ENCODE results near the gene CLDN4. TPM values are rescaled to one million over a fixed set of nuclear protein-coding genes. Genes with fewer than 3 reads are reported as not detected.
A peak's percentile ranks its signal among the peaks of the same experiment; 100 is the strongest.

Gene CLDN4
- polyA plus RNA-seq, 1 of the 3 experiments (the other 2 are of a cell fraction): 5.9 TPM

DNA sequence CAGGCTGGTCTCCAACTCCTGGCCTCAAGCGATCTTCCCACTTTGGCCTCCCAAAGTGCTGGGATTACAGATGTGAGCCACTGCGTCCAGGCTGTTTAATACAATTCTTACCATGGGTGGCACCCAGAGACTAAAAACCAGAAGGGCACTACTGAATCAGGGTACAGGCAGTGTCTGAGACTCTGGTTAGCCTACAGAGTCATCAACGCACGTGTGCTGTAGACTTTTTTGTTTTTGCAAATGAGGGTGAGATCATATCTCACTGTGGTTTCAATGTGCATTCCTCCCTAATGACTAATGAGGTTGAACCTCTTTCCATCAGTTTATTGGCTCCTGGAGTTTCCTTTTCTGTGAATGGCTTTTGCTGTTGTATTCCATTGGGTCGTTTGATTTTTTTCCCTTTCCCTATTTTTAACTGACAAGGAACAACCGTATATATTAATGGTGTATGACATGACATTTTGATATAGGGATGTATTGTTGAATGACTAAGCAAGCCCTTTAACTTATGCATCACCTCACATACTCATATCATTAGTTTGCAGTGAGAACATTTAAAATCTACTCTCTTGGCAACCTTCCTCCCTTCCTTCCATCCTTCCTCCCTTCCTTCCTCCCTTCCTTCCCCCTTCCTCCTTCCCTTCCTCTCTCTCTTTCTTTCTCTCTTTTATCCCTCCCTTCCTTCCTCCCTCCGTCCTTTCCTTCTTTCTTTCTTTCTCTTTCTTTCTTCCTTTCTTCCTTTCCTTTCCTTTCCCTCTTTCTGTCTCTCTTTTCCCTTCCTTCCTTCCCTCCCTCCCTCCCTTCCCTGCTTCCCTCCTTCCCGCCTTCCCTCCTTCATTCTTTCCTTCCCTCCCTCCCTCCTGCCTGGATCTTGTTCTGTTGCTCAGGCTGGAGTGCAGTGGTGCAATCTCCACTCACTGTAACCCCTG, 20.9 kb downstream of the CLDN4 start (continued):
- TF ChIP-seq, protein P1, sequence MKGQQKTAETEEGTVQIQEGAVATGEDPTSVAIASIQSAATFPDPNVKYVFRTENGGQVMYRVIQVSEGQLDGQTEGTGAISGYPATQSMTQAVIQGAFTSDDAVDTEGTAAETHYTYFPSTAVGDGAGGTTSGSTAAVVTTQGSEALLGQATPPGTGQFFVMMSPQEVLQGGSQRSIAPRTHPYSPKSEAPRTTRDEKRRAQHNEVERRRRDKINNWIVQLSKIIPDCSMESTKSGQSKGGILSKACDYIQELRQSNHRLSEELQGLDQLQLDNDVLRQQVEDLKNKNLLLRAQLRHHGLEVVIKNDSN (IDR thresholded peaks at IDR 0.05; ENCODE audit: borderline replicate concordance, low read depth): peak; percentile 39; the same call in 1 of the 2 replicates
- peak; percentile 94 for TF ChIP-seq TCF12 (IDR thresholded peaks at IDR 0.05)
- TF ChIP-seq, protein P2, sequence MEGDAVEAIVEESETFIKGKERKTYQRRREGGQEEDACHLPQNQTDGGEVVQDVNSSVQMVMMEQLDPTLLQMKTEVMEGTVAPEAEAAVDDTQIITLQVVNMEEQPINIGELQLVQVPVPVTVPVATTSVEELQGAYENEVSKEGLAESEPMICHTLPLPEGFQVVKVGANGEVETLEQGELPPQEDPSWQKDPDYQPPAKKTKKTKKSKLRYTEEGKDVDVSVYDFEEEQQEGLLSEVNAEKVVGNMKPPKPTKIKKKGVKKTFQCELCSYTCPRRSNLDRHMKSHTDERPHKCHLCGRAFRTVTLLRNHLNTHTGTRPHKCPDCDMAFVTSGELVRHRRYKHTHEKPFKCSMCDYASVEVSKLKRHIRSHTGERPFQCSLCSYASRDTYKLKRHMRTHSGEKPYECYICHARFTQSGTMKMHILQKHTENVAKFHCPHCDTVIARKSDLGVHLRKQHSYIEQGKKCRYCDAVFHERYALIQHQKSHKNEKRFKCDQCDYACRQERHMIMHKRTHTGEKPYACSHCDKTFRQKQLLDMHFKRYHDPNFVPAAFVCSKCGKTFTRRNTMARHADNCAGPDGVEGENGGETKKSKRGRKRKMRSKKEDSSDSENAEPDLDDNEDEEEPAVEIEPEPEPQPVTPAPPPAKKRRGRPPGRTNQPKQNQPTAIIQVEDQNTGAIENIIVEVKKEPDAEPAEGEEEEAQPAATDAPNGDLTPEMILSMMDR (IDR thresholded peaks at IDR 0.05): no peak
- TF ChIP-seq, protein P3, sequence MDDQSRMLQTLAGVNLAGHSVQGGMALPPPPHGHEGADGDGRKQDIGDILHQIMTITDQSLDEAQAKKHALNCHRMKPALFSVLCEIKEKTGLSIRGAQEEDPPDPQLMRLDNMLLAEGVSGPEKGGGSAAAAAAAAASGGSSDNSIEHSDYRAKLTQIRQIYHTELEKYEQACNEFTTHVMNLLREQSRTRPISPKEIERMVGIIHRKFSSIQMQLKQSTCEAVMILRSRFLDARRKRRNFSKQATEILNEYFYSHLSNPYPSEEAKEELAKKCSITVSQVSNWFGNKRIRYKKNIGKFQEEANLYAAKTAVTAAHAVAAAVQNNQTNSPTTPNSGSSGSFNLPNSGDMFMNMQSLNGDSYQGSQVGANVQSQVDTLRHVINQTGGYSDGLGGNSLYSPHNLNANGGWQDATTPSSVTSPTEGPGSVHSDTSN (IDR thresholded peaks at IDR 0.05): peak; percentile 97
- TF ChIP-seq TAF1 (IDR thresholded peaks at IDR 0.05; ENCODE audit: borderline replicate concordance, low read depth, low read length): 0 out of 2 replicates have a peak, but pooled peaks have one; percentile 28
- no peak for TF ChIP-seq NRF1 (IDR thresholded peaks at IDR 0.05; ENCODE audit: low read depth, low read length)
- TF ChIP-seq RXRA (IDR thresholded peaks at IDR 0.05; ENCODE audit: borderline replicate concordance, low read depth): peak; percentile 95
- TF ChIP-seq RAD21 (IDR thresholded peaks at IDR 0.05; ENCODE audit: low read length): no peak
- peak; percentile 27 to 97; a peak in 2 of 4 replicates for TF ChIP-seq EP300 (IDR thresholded peaks at IDR 0.05; ENCODE audit: borderline replicate concordance in 1 of 2, low read depth in 1 of 2, low read length in 1 of 2)

DNA sequence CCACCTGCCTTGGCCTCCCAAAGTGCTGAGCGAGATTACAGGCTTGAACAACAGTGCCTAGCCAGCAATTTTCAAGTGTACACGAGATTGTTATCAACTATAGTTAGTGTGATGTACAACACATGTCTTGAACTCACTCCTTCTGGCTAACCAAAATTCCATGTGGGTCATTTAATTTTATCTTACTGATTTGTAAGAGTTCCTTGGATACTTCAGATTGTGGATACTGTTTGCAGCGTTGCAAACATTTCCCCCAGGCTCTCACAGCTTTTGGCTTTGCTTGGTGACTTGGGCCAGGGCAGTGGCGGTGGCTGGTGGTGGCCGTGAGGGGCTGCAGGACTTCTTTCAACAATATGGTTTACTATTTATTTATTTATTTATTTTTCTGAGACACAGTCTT, 21.7 kb downstream of the CLDN4 start:
- WGBS (ENCODE audit: low lambda C conversion rate): 70% methylated on average over 5 of the region's 5 CpGs
- peaks cover 2 to 22% of the 10 kb centered on the region in 2 experiments; a peak in 3 of 4 replicates for H3K4me1 ChIP-seq (ENCODE audit: control insufficient read depth in 1 of 2, insufficient read depth in 2 of 2, low read depth in 1 of 2, low read length in 1 of 2)
- no peaks in the 10 kb centered on the region for H4K20me1 ChIP-seq (ENCODE audit: insufficient read depth)
- peak overlapping the region; percentile 56 for H3K4me2 ChIP-seq
- H3K9me3 ChIP-seq: no peaks in the 10 kb centered on the region
- CTCF ChIA-PET: interaction anchor here (1.8 to 5.7 kb wide), 3 partner anchors 41 to 246 kb away, joined by 7 to 38 read pairs (median 11); no protein-coding TSS in a partner anchor
- POLR2A ChIA-PET: interaction anchor here (0.8 kb wide), 1 partner anchor 42 kb away, joined by 3 read pairs; no protein-coding TSS in a partner anchor
- no peaks in the 10 kb centered on the region for H3K9me2 ChIP-seq
- H3F3A ChIP-seq (replicated peaks; ENCODE audit: insufficient read depth): peaks cover 48% of the 10 kb centered on the region
- H3K27ac ChIP-seq (ENCODE audit: low read depth in 2 of 2, low read length in 1 of 2): peak overlapping the region in 1 of 2 experiments; percentile 100; a peak in 2 of 4 replicates
- no peaks in the 10 kb centered on the region for H3K27me3 ChIP-seq (ENCODE audit: insufficient read depth)
- no peak overlapping the region for H3K4me3 ChIP-seq (ENCODE audit: low read depth in 2 of 2, low read length in 1 of 2)
- no peak for DNase-seq
- H2AFZ ChIP-seq (ENCODE audit: low read depth): 0 out of 2 replicates have a peak overlapping the region, but pooled peaks have one; percentile 11
- H3K9ac ChIP-seq: peak overlapping the region; percentile 10; the same call in 1 of the 2 replicates
- H3K36me3 ChIP-seq (replicated peaks in 1 of 2; ENCODE audit: control insufficient read depth in 1 of 2, insufficient read depth in 2 of 2, low read length in 1 of 2): no peaks in the 10 kb centered on the region
- H3K79me2 ChIP-seq (ENCODE audit: insufficient read depth): no peaks in the 10 kb centered on the region
- TF ChIP-seq TCF12 (IDR thresholded peaks at IDR 0.05): peak; percentile 80
- no peak for TF ChIP-seq TEAD4 (IDR thresholded peaks at IDR 0.05; ENCODE audit: borderline replicate concordance, insufficient read depth)
- TF ChIP-seq, protein P4, sequence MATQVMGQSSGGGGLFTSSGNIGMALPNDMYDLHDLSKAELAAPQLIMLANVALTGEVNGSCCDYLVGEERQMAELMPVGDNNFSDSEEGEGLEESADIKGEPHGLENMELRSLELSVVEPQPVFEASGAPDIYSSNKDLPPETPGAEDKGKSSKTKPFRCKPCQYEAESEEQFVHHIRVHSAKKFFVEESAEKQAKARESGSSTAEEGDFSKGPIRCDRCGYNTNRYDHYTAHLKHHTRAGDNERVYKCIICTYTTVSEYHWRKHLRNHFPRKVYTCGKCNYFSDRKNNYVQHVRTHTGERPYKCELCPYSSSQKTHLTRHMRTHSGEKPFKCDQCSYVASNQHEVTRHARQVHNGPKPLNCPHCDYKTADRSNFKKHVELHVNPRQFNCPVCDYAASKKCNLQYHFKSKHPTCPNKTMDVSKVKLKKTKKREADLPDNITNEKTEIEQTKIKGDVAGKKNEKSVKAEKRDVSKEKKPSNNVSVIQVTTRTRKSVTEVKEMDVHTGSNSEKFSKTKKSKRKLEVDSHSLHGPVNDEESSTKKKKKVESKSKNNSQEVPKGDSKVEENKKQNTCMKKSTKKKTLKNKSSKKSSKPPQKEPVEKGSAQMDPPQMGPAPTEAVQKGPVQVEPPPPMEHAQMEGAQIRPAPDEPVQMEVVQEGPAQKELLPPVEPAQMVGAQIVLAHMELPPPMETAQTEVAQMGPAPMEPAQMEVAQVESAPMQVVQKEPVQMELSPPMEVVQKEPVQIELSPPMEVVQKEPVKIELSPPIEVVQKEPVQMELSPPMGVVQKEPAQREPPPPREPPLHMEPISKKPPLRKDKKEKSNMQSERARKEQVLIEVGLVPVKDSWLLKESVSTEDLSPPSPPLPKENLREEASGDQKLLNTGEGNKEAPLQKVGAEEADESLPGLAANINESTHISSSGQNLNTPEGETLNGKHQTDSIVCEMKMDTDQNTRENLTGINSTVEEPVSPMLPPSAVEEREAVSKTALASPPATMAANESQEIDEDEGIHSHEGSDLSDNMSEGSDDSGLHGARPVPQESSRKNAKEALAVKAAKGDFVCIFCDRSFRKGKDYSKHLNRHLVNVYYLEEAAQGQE (IDR thresholded peaks at IDR 0.05; ENCODE audit: low read depth, low read length): no peak
- TF ChIP-seq ELF1 (IDR thresholded peaks at IDR 0.05): no peak
- TF ChIP-seq, protein P5, sequence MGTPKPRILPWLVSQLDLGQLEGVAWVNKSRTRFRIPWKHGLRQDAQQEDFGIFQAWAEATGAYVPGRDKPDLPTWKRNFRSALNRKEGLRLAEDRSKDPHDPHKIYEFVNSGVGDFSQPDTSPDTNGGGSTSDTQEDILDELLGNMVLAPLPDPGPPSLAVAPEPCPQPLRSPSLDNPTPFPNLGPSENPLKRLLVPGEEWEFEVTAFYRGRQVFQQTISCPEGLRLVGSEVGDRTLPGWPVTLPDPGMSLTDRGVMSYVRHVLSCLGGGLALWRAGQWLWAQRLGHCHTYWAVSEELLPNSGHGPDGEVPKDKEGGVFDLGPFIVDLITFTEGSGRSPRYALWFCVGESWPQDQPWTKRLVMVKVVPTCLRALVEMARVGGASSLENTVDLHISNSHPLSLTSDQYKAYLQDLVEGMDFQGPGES (IDR thresholded peaks at IDR 0.05; ENCODE audit: low read depth, low read length): no peak
- no peak for TF ChIP-seq YY1 (IDR thresholded peaks at IDR 0.05; ENCODE audit: low read depth)
- TF ChIP-seq GABPA (IDR thresholded peaks at IDR 0.05; ENCODE audit: low read depth): no peak
- no peak for TF ChIP-seq TAF1 (IDR thresholded peaks at IDR 0.05; ENCODE audit: borderline replicate concordance, low read depth, low read length)
- no peak for TF ChIP-seq SIN3A (IDR thresholded peaks at IDR 0.05; ENCODE audit: borderline replicate concordance, low read depth, low read length)
- no peak for TF ChIP-seq EP300 (IDR thresholded peaks at IDR 0.05; ENCODE audit: borderline replicate concordance in 1 of 2, low read depth in 1 of 2, low read length in 1 of 2)
- TF ChIP-seq, protein P6, sequence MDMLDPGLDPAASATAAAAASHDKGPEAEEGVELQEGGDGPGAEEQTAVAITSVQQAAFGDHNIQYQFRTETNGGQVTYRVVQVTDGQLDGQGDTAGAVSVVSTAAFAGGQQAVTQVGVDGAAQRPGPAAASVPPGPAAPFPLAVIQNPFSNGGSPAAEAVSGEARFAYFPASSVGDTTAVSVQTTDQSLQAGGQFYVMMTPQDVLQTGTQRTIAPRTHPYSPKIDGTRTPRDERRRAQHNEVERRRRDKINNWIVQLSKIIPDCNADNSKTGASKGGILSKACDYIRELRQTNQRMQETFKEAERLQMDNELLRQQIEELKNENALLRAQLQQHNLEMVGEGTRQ (IDR thresholded peaks at IDR 0.05; ENCODE audit: borderline replicate concordance, low read depth, low read length): no peak
- TF ChIP-seq SMC3 (IDR thresholded peaks at IDR 0.05; ENCODE audit: low read depth, low read length): 0 out of 2 replicates have a peak, but pooled peaks have one; percentile 6
